A673 (cell line): Measurements from ENCODE around the gene ASTL. TPM values are rescaled to one million over a fixed set of nuclear protein-coding genes. Genes with fewer than 3 reads are reported as not detected.

Experiments
- BruUV-seq: library from RNA; stranded (reverse); fragments of 400-500 nt; replicated peaks from 2 replicates; lab custom pipeline; 2021; lab: Mats Ljungman, UMichigan
- CTCF ChIA-PET: fragments of 300-600 bp; sonication (Branson Sonifier 250); formaldehyde crosslinking; loops from one replicate; lab custom pipeline; 2022; ENCODE audit warnings: antibody characterized with exemption; lab: Charles Lee
- POLR2A ChIA-PET: fragments of 300-600 bp; sonication (Branson Sonifier 250); formaldehyde crosslinking; loops from one replicate; lab custom pipeline; 2022; ENCODE audit warnings: antibody characterized with exemption; ENCODE audit not compliant: low non-redundant PET; lab: Charles Lee
- DNase-seq: peaks from one replicate; pipeline ENCODE4 v3.0.0-alpha.2; 2015; ENCODE audit warnings: low spot score
- H3K27ac ChIP-seq: fragments of 200-600 bp; sonication (generic); 2 replicates; pipeline ENCODE4 v1.5.1; 2016; ENCODE audit warnings: mixed run types, low read depth, mild to moderate bottlenecking, mixed read lengths, antibody characterized with exemption, low read length; ENCODE audit not compliant: poor library complexity, severe bottlenecking
- H3K27me3 ChIP-seq: fragments of 200-600 bp; sonication (generic); replicated peaks from 2 replicates; pipeline ENCODE4 v1.6.1; 2017; ENCODE audit warnings: mixed run types, low read depth, mild to moderate bottlenecking, mixed read lengths, antibody characterized with exemption, low read length; ENCODE audit not compliant: insufficient read depth, poor library complexity
- H3K36me3 ChIP-seq: fragments of 200-600 bp; sonication (generic); 2 replicates; pipeline ENCODE4 v1.6.1; 2016; ENCODE audit warnings: mixed run types, mild to moderate bottlenecking, mixed read lengths, antibody characterized with exemption, low read length; ENCODE audit not compliant: insufficient read depth, poor library complexity, severe bottlenecking
- H3K4me1 ChIP-seq: fragments of 200-600 bp; sonication (generic); 2 replicates; pipeline ENCODE4 v1.6.1; 2017; ENCODE audit warnings: mixed run types, mild to moderate bottlenecking, mixed read lengths, antibody characterized with exemption, low read length; ENCODE audit not compliant: insufficient read depth, poor library complexity, severe bottlenecking
- H3K4me3 ChIP-seq: fragments of 200-600 bp; sonication (generic); 2 replicates; pipeline ENCODE4 v1.5.1; 2016; ENCODE audit warnings: low read depth, mixed run types, mild to moderate bottlenecking, mixed read lengths, low read length; ENCODE audit not compliant: poor library complexity, severe bottlenecking
- H3K9me3 ChIP-seq: fragments of 200-600 bp; sonication (generic); 2 replicates; pipeline ENCODE4 v1.6.1; 2016; ENCODE audit warnings: mixed run types, low read depth, mild to moderate bottlenecking, mixed read lengths, antibody characterized with exemption, low read length; ENCODE audit not compliant: poor library complexity, severe bottlenecking
- CTCF ChIP-seq: fragments of 300-800, 200-600 bp; sonication (generic); conservative IDR thresholded peaks from 2 replicates; pipeline ENCODE4 v1.5.1; 2017; ENCODE audit warnings: low read depth, mild to moderate bottlenecking, antibody characterized with exemption, low read length, moderate library complexity, mixed read lengths
- EZH2 ChIP-seq: fragments of 200-600 bp; sonication (generic); IDR thresholded peaks from 2 replicates; pipeline ENCODE4 v1.6.1; 2017; ENCODE audit warnings: borderline replicate concordance, low read depth, mild to moderate bottlenecking, mixed read lengths, antibody characterized with exemption, low read length; ENCODE audit not compliant: poor library complexity, severe bottlenecking
- intact Hi-C: fragments of 100-400 bp; cut with micrococcal nuclease; formaldehyde crosslinking; loops from one replicate; pipeline ENCODE4 v1.10.0; 2022; ENCODE audit not compliant: unreplicated experiment
- total RNA-seq: library from RNA; stranded (reverse); gene quantifications from 2 replicates; pipeline ENCODE4 v1.2.3, GENCODE V29; 2021

Gene ASTL
- total RNA-seq, 1 experiment from 2014 or later = not detected

DNA sequence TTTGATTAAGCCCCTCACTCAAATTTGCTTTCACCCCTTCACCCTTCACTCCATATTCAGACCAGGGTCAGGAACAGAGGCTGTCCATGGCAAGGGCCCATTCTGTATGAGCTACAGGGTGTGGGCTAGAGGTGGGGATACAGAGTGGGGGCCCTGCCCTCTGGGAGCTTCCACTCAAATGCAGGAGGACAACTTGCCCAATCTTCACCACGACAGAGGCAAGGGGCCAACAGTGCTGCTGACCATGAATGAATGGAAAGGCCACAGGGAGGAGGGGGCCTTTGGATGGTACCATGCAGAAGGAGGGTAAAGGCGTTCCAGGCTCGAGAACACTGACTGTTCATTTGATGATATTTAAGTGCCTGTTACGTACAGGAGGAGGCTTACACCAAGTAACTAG is 44.8 kb downstream of the ASTL start:
- H3K27ac ChIP-seq = no peak overlapping the region
- no TSS peak for BruUV-seq
- ChIA-PET CTCF (no interaction called here), POLR2A (no interaction called here)
- H3K9me3 ChIP-seq = no peaks in the 10 kb centered on the region
- intact Hi-C loops = no loop called here
- no peaks in the 10 kb centered on the region for H3K36me3 ChIP-seq
- DNase-seq = no peak
- H3K27me3 ChIP-seq = no peaks in the 10 kb centered on the region
- H3K4me3 ChIP-seq = no peak overlapping the region
- no peak for TF ChIP-seq EZH2
- no peak for TF ChIP-seq CTCF
- H3K4me1 ChIP-seq = no peaks in the 10 kb centered on the region

GRCh38 chr2:96092951-96093350 is 45.4 kb downstream of the ASTL start:
- no peak for DNase-seq
- Histone ChIP-seq H3K27me3 (no peaks in the 10 kb centered on the region), H3K9me3 (no peaks in the 10 kb centered on the region), H3K27ac (no peak overlapping the region), H3K4me3 (no peak overlapping the region), H3K36me3 (no peaks in the 10 kb centered on the region), H3K4me1 (no peaks in the 10 kb centered on the region)
- no TSS peak for BruUV-seq
- TF ChIP-seq CTCF = no peak
- no peak for TF ChIP-seq EZH2
- CTCF ChIA-PET = no interaction called here
- intact Hi-C loops = no loop called here
- POLR2A ChIA-PET = no interaction called here

GRCh38 chr2:96092573-96092877 is 45.8 kb downstream of the ASTL start:
- DNase-seq = no peak
- H3K27ac ChIP-seq = no peak overlapping the region
- TF ChIP-seq EZH2 (no peak), CTCF (no peak)
- POLR2A ChIA-PET = no interaction called here
- no peaks in the 10 kb centered on the region for H3K27me3 ChIP-seq
- CTCF ChIA-PET = no interaction called here
- BruUV-seq = no TSS peak
- H3K4me3 ChIP-seq = no peak overlapping the region
- intact Hi-C loops = no loop called here
- no peaks in the 10 kb centered on the region for H3K4me1 ChIP-seq
- no peaks in the 10 kb centered on the region for H3K9me3 ChIP-seq
- H3K36me3 ChIP-seq = no peaks in the 10 kb centered on the region
